Neuronal stem cell (in vitro differentiated cells): Measurements from ENCODE around the gene VNN1.

ENCODE experiments used
- DNase-seq: peaks from one replicate; pipeline ENCODE4 v3.0.0-alpha.2; 2013; ENCODE audit warnings: low spot score
- H2AFZ ChIP-seq: one replicate; pipeline ENCODE4 v1.6.1; 2013; ENCODE audit warnings: mild to moderate bottlenecking, low read length, inconsistent platforms
- H2AK5ac ChIP-seq: 2 replicates; pipeline ENCODE4 v1.6.1; 2013; ENCODE audit warnings: low read depth, mild to moderate bottlenecking, inconsistent platforms, low read length, moderate library complexity, mixed read lengths
- H2BK120ac ChIP-seq: 2 replicates; pipeline ENCODE4 v1.6.1; 2013; ENCODE audit warnings: low read depth, mild to moderate bottlenecking, inconsistent platforms, low read length, moderate library complexity, mixed read lengths
- H2BK12ac ChIP-seq: one replicate; pipeline ENCODE4 v1.6.1; 2013; ENCODE audit warnings: low read length, inconsistent platforms
- H2BK15ac ChIP-seq: 2 replicates; pipeline ENCODE4 v1.6.1; 2013; ENCODE audit warnings: mild to moderate bottlenecking, low read length, inconsistent platforms, mixed read lengths
- H2BK5ac ChIP-seq: one replicate; pipeline ENCODE4 v1.6.1; 2013; ENCODE audit warnings: inconsistent platforms, mild to moderate bottlenecking, low read length, moderate library complexity
- H3K14ac ChIP-seq: one replicate; pipeline ENCODE4 v1.6.1; 2013; ENCODE audit warnings: low read length, inconsistent platforms
- H3K18ac ChIP-seq: 2 replicates; pipeline ENCODE4 v1.6.1; 2013; ENCODE audit warnings: low read length, inconsistent platforms
- H3K23ac ChIP-seq: 2 replicates; pipeline ENCODE4 v1.6.1; 2013; ENCODE audit warnings: low read depth, mild to moderate bottlenecking, mixed read lengths, low read length, inconsistent platforms; ENCODE audit not compliant: poor library complexity
- H3K27ac ChIP-seq: replicated peaks from 3 replicates; pipeline ENCODE4 v1.5.1; 2013; ENCODE audit warnings: low read length, inconsistent platforms
- H3K27me3 ChIP-seq, 3 experiments: 2 replicates each; pipeline ENCODE4 v1.6.1; 2013; ENCODE audit warnings: low read length in 3 of 3, mild to moderate bottlenecking in 2 of 3, inconsistent platforms in 1 of 3, low read depth in 1 of 3, mixed read lengths in 1 of 3, moderate library complexity in 1 of 3; ENCODE audit not compliant: control insufficient read depth in 3 of 3, insufficient read depth in 3 of 3
- H3K36me3 ChIP-seq, 2 donors: replicated peaks in 1 of 2; 2 replicates each; pipeline ENCODE4 v1.6.1; 2013; ENCODE audit warnings: low read length in 2 of 2; ENCODE audit not compliant: control insufficient read depth in 2 of 2, insufficient read depth in 2 of 2
- H3K4ac ChIP-seq: 2 replicates; pipeline ENCODE4 v1.6.1; 2013; ENCODE audit warnings: inconsistent platforms, mild to moderate bottlenecking, low read length, moderate library complexity
- H3K4me1 ChIP-seq, 2 donors: 1 replicate in 1 of 2; 2 replicates in 1 of 2; pipeline ENCODE4 v1.6.1; 2013; ENCODE audit warnings: low read length in 2 of 2, low read depth in 1 of 2; ENCODE audit not compliant: control insufficient read depth in 2 of 2, insufficient read depth in 1 of 2
- H3K4me2 ChIP-seq: one replicate; pipeline ENCODE4 v1.6.1; 2013; ENCODE audit warnings: mild to moderate bottlenecking, low read length, inconsistent platforms; ENCODE audit not compliant: insufficient read depth, poor library complexity, severe bottlenecking
- H3K4me3 ChIP-seq, 2 donors: 2 replicates each; pipeline ENCODE4 v1.5.1; 2013; ENCODE audit warnings: low read length in 2 of 2, mild to moderate bottlenecking in 2 of 2, inconsistent platforms in 1 of 2, moderate library complexity in 1 of 2
- H3K79me1 ChIP-seq: one replicate; pipeline ENCODE4 v1.6.1; 2013; ENCODE audit warnings: low read depth, mild to moderate bottlenecking, inconsistent platforms, low read length, moderate library complexity
- H3K9ac ChIP-seq: one replicate; pipeline ENCODE4 v1.6.1; 2013; ENCODE audit warnings: mild to moderate bottlenecking, low read depth, low read length, inconsistent platforms; ENCODE audit not compliant: poor library complexity
- H3K9me3 ChIP-seq, 2 donors: replicated peaks in 1 of 2; 2 replicates each; pipeline versions ENCODE3 to v1.6.1; 2013; ENCODE audit warnings: low read length in 2 of 2, mild to moderate bottlenecking in 2 of 2, inconsistent platforms in 1 of 2, low read depth in 1 of 2, mixed read lengths in 1 of 2, moderate library complexity in 1 of 2; ENCODE audit not compliant: control insufficient read depth in 2 of 2, insufficient read depth in 1 of 2
- H4K8ac ChIP-seq: one replicate; pipeline ENCODE4 v1.6.1; 2013; ENCODE audit warnings: low read depth, mild to moderate bottlenecking, inconsistent platforms, low read length, moderate library complexity
- H4K91ac ChIP-seq: one replicate; pipeline ENCODE4 v1.6.1; 2013; ENCODE audit warnings: low read length, low read depth, mild to moderate bottlenecking, inconsistent platforms; ENCODE audit not compliant: poor library complexity
- WGBS, 2 donors: extraction: QIAGEN DNeasy Blood & Tissue Kit; methylation state at CpG; one replicate each; pipeline ENCODE4 v1.1.7; 2013; ENCODE audit warnings: missing lambda C conversion rate in 2 of 2, mixed read lengths in 1 of 2; ENCODE audit not compliant: insufficient read length in 2 of 2, insufficient replicate concordance in 1 of 2; ENCODE audit errors: extremely low coverage in 2 of 2; 5-methylcytosine and 5-hydroxymethylcytosine counted together

VNN1 gene

GRCh38 chr6:132752255-132752654 lies 38.4 kb upstream of the VNN1 start:
- Histone ChIP-seq H3K79me1 (no peaks in the 10 kb centered on the region), H3K4ac (no peak overlapping the region), H4K91ac (no peak overlapping the region), H3K14ac (no peak overlapping the region), H3K9ac (no peak overlapping the region), H4K8ac (no peak overlapping the region), H3K23ac (no peak overlapping the region), H2BK120ac (no peak overlapping the region), H3K4me1 (no peaks in the 10 kb centered on the region), H2AK5ac (no peak overlapping the region), H3K18ac (no peak overlapping the region), H3K4me3 (no peak overlapping the region), H3K27ac (no peak overlapping the region), H3K36me3 (no peaks in the 10 kb centered on the region), H3K4me2 (no peak overlapping the region), H2BK5ac (no peak overlapping the region), H2BK15ac (no peak overlapping the region), H3K27me3 (no peaks in the 10 kb centered on the region), H2BK12ac (no peak overlapping the region), H2AFZ (no peak overlapping the region), H3K9me3 (no peaks in the 10 kb centered on the region)
- no peak for DNase-seq
- WGBS, 2 donors, result no CpG with 5 or more reads among the region's 1 CpG

DNA sequence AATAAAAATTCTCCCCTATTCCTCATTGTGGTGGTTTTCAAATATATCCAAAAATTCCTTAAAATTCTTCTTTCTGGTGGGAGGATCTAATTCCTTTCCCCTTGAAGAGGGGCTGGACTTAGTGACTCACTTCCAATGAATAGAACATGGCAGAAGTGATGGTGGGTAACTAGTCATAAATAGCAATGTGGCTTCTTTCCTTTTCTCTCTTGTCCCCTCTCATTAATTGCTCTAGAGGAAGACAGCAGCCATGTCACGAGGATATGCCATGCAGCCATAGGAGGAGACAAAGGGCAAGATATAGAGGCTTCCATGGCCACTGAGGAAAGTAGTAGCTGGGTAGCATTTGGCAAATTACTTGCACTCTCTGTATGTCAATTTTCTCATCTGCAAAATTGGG lies 38.0 kb upstream of the VNN1 start:
- Histone ChIP-seq H3K27ac (no peak overlapping the region), H2BK5ac (no peak overlapping the region), H4K91ac (no peak overlapping the region), H2AFZ (no peak overlapping the region), H3K4me2 (no peak overlapping the region), H3K4me3 (no peak overlapping the region), H3K14ac (no peak overlapping the region), H3K36me3 (no peaks in the 10 kb centered on the region), H3K4ac (no peak overlapping the region), H3K23ac (no peak overlapping the region), H2AK5ac (no peak overlapping the region), H4K8ac (no peak overlapping the region), H3K79me1 (no peaks in the 10 kb centered on the region), H3K27me3 (no peaks in the 10 kb centered on the region), H3K9ac (no peak overlapping the region), H3K9me3 (no peaks in the 10 kb centered on the region), H2BK12ac (no peak overlapping the region), H2BK120ac (no peak overlapping the region), H3K4me1 (no peaks in the 10 kb centered on the region), H2BK15ac (no peak overlapping the region), H3K18ac (no peak overlapping the region)
- no CpG with 5 or more reads among the region's 1 CpG for WGBS, 2 donors
- DNase-seq, result no peak

GRCh38 chr6:132751306-132751705 lies 37.5 kb upstream of the VNN1 start:
- no peaks in the 10 kb centered on the region for H3K36me3 ChIP-seq
- no peak overlapping the region for H3K9ac ChIP-seq
- H2BK120ac ChIP-seq, result no peak overlapping the region
- H3K23ac ChIP-seq, result no peak overlapping the region
- no peak overlapping the region for H2BK5ac ChIP-seq
- no peak overlapping the region for H3K4me3 ChIP-seq
- H4K8ac ChIP-seq, result no peak overlapping the region
- H2BK12ac ChIP-seq, result no peak overlapping the region
- no peak overlapping the region for H3K14ac ChIP-seq
- H3K4me2 ChIP-seq, result no peak overlapping the region
- no peak overlapping the region for H2BK15ac ChIP-seq
- H3K18ac ChIP-seq, result no peak overlapping the region
- DNase-seq, result no peak
- H3K27ac ChIP-seq, result no peak overlapping the region
- no peaks in the 10 kb centered on the region for H3K27me3 ChIP-seq
- no peak overlapping the region for H2AK5ac ChIP-seq
- H3K4ac ChIP-seq, result no peak overlapping the region
- H3K9me3 ChIP-seq, result no peaks in the 10 kb centered on the region
- no peak overlapping the region for H4K91ac ChIP-seq
- H3K4me1 ChIP-seq, result no peaks in the 10 kb centered on the region
- no peak overlapping the region for H2AFZ ChIP-seq
- no CpG with 5 or more reads among the region's 4 CpGs for WGBS, 2 donors
- no peaks in the 10 kb centered on the region for H3K79me1 ChIP-seq

- H3K4ac ChIP-seq, result no peak overlapping the region
- no CpG with 5 or more reads among the region's 8 CpGs for WGBS, 2 donors
- no peak overlapping the region for H2AFZ ChIP-seq
- no peak overlapping the region for H4K91ac ChIP-seq
- no peaks in the 10 kb centered on the region for H3K36me3 ChIP-seq
- no peak overlapping the region for H3K4me3 ChIP-seq
- H2BK5ac ChIP-seq, result no peak overlapping the region
- no peak overlapping the region for H2BK15ac ChIP-seq
- H3K9me3 ChIP-seq, result no peaks in the 10 kb centered on the region
- no peak overlapping the region for H3K4me2 ChIP-seq
- no peaks in the 10 kb centered on the region for H3K4me1 ChIP-seq
- no peak overlapping the region for H2BK12ac ChIP-seq
- no peak overlapping the region for H3K18ac ChIP-seq
- no peak overlapping the region for H3K14ac ChIP-seq
- no peaks in the 10 kb centered on the region for H3K27me3 ChIP-seq
- H3K9ac ChIP-seq, result no peak overlapping the region
- no peak overlapping the region for H3K23ac ChIP-seq
- no peaks in the 10 kb centered on the region for H3K79me1 ChIP-seq
- no peak overlapping the region for H2AK5ac ChIP-seq
- no peak for DNase-seq
- H2BK120ac ChIP-seq, result no peak overlapping the region
- no peak overlapping the region for H4K8ac ChIP-seq
- H3K27ac ChIP-seq, result no peak overlapping the region
These were observed 36.8 kb upstream of the VNN1 start for GRCh38 chr6:132750455-132751248.
